ENCODE measurements around the gene UBR4. TPM values are rescaled to one million over a fixed set of nuclear protein-coding genes. Genes with fewer than 3 reads are reported as not detected.

Gene UBR4
- total and polyA plus RNA-seq, 2 experiments from 2014 or later: 111 to 230 TPM

DNA sequence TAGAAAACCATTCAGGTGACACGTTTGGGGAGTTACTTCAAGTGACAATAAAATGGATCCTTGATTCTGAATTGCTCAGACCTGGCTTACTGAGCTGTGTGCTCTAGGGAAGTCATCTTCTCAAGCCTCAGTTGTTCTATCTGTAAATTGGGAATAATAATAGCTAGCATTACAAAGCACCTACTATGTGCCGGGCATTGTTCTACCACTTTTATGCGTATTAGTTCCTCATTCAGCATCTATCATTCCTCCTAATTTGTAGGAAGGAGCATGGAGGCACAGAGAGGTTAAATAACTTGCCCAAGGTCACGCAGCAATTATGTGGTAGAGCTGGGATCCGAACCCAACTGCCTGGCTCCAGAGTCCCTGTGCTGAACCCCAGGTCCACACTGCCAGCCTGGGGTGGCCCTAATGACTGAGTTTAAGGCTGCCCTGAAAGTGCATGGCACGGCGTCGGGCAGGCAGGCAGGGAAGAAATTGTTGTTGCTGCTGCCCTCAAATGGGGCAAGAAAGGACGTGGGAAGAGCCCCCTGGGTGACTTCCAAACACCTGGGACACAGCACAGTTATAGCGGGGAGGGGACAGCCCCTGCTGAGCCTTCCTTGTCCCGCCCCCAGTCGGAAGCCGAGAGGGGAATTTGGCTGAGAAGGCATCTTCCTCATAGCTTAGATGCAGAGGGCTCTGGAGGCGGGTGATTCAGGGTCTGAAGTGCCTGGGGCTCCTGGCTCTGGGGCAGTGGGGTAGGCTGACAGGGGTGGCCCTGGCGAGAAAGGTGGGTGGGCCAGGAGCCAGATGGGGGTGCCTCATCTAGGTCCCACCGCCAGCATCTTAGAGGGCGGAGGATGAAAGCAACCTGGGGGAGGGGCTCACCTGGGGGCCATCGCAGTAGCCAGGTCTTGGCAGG is 167.1 kb downstream of the UBR4 start:
- H3K4me2 ChIP-seq: 0 out of 2 replicates have a peak overlapping the region, but pooled peaks have one; percentile 14
- H3K27ac ChIP-seq (ENCODE audit: low read depth): no peak overlapping the region
- H3F3A ChIP-seq (replicated peaks; ENCODE audit: low read depth): no peaks in the 10 kb centered on the region
- Mint-ChIP-seq H3K4me3 (no peak overlapping the region), H3K4me1 (peaks cover 9% of the 10 kb centered on the region; the same call in 1 of the 3 replicates), H3K36me3 (ENCODE audit: low read depth) (no peaks in the 10 kb centered on the region), H3K27me3 (ENCODE audit: insufficient read depth, low read depth, poor library complexity) (peaks cover 2% of the 10 kb centered on the region), H3K9me3 (no peaks in the 10 kb centered on the region), H3K27ac (no peak overlapping the region)
- H2AFZ ChIP-seq: peak overlapping the region; percentile 76
- TF ChIP-seq, protein P1, sequence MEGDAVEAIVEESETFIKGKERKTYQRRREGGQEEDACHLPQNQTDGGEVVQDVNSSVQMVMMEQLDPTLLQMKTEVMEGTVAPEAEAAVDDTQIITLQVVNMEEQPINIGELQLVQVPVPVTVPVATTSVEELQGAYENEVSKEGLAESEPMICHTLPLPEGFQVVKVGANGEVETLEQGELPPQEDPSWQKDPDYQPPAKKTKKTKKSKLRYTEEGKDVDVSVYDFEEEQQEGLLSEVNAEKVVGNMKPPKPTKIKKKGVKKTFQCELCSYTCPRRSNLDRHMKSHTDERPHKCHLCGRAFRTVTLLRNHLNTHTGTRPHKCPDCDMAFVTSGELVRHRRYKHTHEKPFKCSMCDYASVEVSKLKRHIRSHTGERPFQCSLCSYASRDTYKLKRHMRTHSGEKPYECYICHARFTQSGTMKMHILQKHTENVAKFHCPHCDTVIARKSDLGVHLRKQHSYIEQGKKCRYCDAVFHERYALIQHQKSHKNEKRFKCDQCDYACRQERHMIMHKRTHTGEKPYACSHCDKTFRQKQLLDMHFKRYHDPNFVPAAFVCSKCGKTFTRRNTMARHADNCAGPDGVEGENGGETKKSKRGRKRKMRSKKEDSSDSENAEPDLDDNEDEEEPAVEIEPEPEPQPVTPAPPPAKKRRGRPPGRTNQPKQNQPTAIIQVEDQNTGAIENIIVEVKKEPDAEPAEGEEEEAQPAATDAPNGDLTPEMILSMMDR (conservative IDR thresholded peaks at IDR 0.05; ENCODE audit: low read depth in 2 of 2): 0 out of 4 replicates have a peak, but pooled peaks of 1 of the 2 experiments have one; percentile 15
- no peak for TF ChIP-seq POLR2AphosphoS5 (IDR thresholded peaks at IDR 0.05; ENCODE audit: low read depth)
- peak; percentile 70 for ATAC-seq
- H3K9me2 ChIP-seq (ENCODE audit: insufficient read depth): no peaks in the 10 kb centered on the region
- 0 out of 2 replicates have a peak, but pooled peaks cover 6% of the 10 kb centered on the region for H3K4me1 ChIP-seq (ENCODE audit: insufficient read depth)
- no peaks in the 10 kb centered on the region for H4K20me1 ChIP-seq (replicated peaks; ENCODE audit: insufficient read depth)
- no peaks in the 10 kb centered on the region for H3K36me3 ChIP-seq (ENCODE audit: insufficient read depth)
- no peaks in the 10 kb centered on the region for H3K79me2 ChIP-seq (replicated peaks; ENCODE audit: insufficient read depth)
- H3K27me3 ChIP-seq (ENCODE audit: insufficient read depth): no peaks in the 10 kb centered on the region
- peak; percentile 50 for DNase-seq (ENCODE audit: low spot score)
- no peak overlapping the region for H3K4me3 ChIP-seq

DNA sequence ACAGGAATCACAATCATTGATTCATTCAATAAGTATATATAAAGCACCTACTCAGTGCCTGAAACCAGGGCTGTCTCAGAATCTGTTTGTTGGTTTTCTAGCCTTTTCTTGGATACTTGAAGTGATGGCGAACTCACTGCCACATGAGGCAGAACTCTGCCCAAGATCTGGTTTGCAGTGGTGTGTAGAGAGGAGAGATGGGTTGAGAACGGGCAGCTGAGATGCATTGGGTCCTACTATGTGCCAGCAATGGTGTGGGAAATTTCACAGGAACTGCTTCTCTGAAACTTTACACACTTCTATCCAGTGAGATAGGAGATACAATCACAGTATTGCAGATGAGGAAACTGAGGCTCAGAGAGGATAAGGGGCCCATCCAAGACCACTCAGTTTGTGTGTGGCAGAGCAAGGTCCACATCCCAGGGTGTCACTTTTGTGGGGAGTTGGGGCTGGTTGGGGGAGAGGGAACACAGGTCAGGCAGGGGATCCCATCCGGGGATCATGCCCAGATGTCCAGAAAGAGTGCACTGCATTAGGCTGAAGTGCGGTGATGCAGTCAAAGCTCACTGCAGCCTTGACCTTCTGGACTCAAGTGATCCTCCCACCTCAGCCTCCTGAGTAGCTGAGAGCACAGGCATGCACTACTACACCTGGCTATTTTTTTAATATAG is 169.9 kb downstream of the UBR4 start:
- H3K9me3 Mint-ChIP-seq: no peaks in the 10 kb centered on the region
- H3K79me2 ChIP-seq (replicated peaks; ENCODE audit: insufficient read depth): no peaks in the 10 kb centered on the region
- 0 out of 2 replicates have a peak, but pooled peaks cover 6% of the 10 kb centered on the region for H3K4me1 ChIP-seq (ENCODE audit: insufficient read depth)
- ATAC-seq: no peak
- H3K4me1 Mint-ChIP-seq: peaks cover 10% of the 10 kb centered on the region; the same call in 2 of the 3 replicates
- H3K36me3 ChIP-seq (ENCODE audit: insufficient read depth): no peaks in the 10 kb centered on the region
- H3K36me3 Mint-ChIP-seq (ENCODE audit: low read depth): no peaks in the 10 kb centered on the region
- peaks cover 3% of the 10 kb centered on the region for H3K27me3 Mint-ChIP-seq (ENCODE audit: insufficient read depth, low read depth, poor library complexity)
- H3K27ac ChIP-seq (ENCODE audit: low read depth): no peak overlapping the region
- no peak overlapping the region for H3K4me3 Mint-ChIP-seq
- H3F3A ChIP-seq (replicated peaks; ENCODE audit: low read depth): no peaks in the 10 kb centered on the region
- H3K27ac Mint-ChIP-seq: no peak overlapping the region
- no peak overlapping the region for H2AFZ ChIP-seq
- H4K20me1 ChIP-seq (replicated peaks; ENCODE audit: insufficient read depth): no peaks in the 10 kb centered on the region
- no peak for DNase-seq (ENCODE audit: low spot score)
- no peak overlapping the region for H3K4me2 ChIP-seq
- no peaks in the 10 kb centered on the region for H3K9me2 ChIP-seq (ENCODE audit: insufficient read depth)
- H3K27me3 ChIP-seq (ENCODE audit: insufficient read depth): no peaks in the 10 kb centered on the region
- H3K4me3 ChIP-seq: no peak overlapping the region
- no peak for TF ChIP-seq POLR2AphosphoS5 (IDR thresholded peaks at IDR 0.05; ENCODE audit: low read depth)
- no peak for TF ChIP-seq ZNF331 (CRISPR knock-in tag; IDR thresholded peaks at IDR 0.05; ENCODE audit: low read depth)
- TF ChIP-seq JUNB (IDR thresholded peaks at IDR 0.05; ENCODE audit: unreplicated experiment): no peak
- no peak for TF ChIP-seq CREB1 (CRISPR knock-in tag; IDR thresholded peaks at IDR 0.05; ENCODE audit: low read depth)
- no peak for TF ChIP-seq EZH2phosphoT487 (IDR thresholded peaks at IDR 0.05; ENCODE audit: unreplicated experiment)
- TF ChIP-seq, protein P2, sequence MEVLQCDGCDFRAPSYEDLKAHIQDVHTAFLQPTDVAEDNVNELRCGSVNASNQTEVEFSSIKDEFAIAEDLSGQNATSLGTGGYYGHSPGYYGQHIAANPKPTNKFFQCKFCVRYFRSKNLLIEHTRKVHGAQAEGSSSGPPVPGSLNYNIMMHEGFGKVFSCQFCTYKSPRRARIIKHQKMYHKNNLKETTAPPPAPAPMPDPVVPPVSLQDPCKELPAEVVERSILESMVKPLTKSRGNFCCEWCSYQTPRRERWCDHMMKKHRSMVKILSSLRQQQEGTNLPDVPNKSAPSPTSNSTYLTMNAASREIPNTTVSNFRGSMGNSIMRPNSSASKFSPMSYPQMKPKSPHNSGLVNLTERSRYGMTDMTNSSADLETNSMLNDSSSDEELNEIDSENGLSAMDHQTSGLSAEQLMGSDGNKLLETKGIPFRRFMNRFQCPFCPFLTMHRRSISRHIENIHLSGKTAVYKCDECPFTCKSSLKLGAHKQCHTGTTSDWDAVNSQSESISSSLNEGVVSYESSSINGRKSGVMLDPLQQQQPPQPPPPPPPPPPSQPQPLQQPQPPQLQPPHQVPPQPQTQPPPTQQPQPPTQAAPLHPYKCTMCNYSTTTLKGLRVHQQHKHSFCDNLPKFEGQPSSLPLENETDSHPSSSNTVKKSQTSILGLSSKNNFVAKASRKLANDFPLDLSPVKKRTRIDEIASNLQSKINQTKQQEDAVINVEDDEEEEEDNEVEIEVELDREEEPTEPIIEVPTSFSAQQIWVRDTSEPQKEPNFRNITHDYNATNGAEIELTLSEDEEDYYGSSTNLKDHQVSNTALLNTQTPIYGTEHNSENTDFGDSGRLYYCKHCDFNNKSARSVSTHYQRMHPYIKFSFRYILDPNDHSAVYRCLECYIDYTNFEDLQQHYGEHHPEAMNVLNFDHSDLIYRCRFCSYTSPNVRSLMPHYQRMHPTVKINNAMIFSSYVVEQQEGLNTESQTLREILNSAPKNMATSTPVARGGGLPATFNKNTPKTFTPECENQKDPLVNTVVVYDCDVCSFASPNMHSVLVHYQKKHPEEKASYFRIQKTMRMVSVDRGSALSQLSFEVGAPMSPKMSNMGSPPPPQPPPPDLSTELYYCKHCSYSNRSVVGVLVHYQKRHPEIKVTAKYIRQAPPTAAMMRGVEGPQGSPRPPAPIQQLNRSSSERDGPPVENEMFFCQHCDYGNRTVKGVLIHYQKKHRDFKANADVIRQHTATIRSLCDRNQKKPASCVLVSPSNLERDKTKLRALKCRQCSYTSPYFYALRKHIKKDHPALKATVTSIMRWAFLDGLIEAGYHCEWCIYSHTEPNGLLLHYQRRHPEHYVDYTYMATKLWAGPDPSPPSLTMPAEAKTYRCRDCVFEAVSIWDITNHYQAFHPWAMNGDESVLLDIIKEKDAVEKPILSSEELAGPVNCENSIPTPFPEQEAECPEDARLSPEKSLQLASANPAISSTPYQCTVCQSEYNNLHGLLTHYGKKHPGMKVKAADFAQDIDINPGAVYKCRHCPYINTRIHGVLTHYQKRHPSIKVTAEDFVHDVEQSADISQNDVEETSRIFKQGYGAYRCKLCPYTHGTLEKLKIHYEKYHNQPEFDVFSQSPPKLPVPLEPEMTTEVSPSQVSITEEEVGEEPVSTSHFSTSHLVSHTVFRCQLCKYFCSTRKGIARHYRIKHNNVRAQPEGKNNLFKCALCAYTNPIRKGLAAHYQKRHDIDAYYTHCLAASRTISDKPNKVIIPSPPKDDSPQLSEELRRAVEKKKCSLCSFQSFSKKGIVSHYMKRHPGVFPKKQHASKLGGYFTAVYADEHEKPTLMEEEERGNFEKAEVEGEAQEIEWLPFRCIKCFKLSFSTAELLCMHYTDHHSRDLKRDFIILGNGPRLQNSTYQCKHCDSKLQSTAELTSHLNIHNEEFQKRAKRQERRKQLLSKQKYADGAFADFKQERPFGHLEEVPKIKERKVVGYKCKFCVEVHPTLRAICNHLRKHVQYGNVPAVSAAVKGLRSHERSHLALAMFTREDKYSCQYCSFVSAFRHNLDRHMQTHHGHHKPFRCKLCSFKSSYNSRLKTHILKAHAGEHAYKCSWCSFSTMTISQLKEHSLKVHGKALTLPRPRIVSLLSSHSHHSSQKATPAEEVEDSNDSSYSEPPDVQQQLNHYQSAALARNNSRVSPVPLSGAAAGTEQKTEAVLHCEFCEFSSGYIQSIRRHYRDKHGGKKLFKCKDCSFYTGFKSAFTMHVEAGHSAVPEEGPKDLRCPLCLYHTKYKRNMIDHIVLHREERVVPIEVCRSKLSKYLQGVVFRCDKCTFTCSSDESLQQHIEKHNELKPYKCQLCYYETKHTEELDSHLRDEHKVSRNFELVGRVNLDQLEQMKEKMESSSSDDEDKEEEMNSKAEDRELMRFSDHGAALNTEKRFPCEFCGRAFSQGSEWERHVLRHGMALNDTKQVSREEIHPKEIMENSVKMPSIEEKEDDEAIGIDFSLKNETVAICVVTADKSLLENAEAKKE (CRISPR knock-in tag; IDR thresholded peaks at IDR 0.05): no peak
- TF ChIP-seq STAT1 (IDR thresholded peaks at IDR 0.05; ENCODE audit: unreplicated experiment): no peak
- TF ChIP-seq, protein P3, sequence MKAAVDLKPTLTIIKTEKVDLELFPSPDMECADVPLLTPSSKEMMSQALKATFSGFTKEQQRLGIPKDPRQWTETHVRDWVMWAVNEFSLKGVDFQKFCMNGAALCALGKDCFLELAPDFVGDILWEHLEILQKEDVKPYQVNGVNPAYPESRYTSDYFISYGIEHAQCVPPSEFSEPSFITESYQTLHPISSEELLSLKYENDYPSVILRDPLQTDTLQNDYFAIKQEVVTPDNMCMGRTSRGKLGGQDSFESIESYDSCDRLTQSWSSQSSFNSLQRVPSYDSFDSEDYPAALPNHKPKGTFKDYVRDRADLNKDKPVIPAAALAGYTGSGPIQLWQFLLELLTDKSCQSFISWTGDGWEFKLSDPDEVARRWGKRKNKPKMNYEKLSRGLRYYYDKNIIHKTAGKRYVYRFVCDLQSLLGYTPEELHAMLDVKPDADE (IDR thresholded peaks at IDR 0.05): no peak
- no peak for TF ChIP-seq ZNF114 (CRISPR knock-in tag; IDR thresholded peaks at IDR 0.05)
- no peak for TF ChIP-seq NANOG (IDR thresholded peaks at IDR 0.05; ENCODE audit: borderline replicate concordance)

All from GM23338 (cell line).